ENCODE measurements around the gene DNAJB1.
"Not testable (repeated sequence)": the region's sequence is repeated elsewhere in the genome, so short reads cannot be mapped to it uniquely, and the experiment has no call there.

Gene DNAJB1

DNA sequence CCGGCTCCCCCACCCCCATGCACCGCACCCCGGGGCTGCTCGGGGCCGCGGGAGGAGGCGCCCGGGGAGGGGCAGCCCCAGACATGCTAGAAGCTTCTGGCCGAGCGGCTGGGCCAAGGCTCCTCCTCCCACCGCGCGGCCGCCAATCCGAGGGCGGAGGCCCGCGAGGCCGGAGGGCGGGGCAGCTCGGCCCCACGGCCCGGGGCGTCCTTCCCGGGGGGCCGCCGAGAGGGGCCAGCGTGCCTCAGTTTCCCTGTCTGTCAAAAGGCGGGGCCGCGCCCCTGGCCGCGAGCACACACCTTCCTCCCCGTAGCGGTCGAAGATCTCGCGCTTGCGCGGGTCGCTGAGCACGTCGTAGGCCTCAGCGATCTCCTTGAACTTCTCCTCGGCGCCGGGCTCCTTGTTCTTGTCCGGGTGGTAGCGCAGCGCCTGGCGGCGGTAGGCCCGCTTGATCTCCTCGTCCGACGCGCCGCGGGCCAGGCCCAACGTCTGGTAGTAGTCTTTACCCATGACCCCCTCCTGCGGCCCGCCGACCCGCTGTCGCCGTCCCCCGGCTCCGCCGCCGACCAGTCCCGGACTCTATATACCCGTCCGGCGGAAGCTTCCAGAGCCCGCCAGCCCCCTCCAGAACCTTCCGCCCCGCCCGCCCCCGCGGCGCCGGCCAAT lies at the start of gene DNAJB1:
DNAJB1 (minus strand) TSS at position 558 of the 666 bp plus-strand sequence; CDS start at position 510, 48 bp downstream.
- peak in 1 of 2 experiments; percentile 34 for DNase-seq (ENCODE audit: low read depth in 2 of 2)

DNA sequence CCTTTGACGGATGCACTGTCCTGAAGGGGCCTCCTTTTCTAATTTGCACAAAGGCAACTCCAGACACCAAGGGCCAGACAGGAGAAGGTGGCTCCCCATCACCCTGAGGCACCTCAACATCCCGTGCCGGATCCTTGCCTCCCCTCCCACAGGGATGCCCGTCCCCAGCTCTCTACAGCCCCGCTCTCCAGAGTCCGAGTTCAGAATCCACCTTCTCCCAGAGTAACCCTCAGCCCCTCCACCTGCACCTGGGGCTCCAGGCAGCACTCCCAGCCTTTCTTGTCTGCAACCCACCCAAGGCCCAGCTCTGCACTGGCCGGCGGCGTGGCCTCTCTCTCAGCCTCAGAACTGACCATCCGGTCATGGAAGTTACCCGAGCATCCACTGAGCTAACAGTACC lies 48.9 kb upstream of the DNAJB1 start:
- no peak for DNase-seq (ENCODE audit: low read depth in 2 of 2)

DNA sequence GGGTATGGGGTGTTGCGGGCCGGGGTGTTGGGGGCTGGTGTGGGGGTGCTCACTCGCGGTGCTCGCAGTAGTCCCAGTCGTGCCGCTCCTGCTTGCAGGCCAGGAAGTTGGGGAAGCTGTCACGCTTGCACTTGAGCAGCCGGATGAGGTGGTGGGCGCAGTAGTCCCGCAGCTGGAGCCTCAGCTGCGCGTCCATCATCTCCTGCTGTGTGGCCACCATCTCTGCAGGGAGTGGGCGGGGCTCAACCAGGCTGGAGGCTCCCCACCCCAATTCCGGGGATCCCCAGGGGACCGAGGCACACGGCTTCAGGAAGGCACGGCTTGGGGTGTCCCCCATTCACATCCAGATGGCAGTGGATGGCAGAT lies 48.5 kb upstream of the DNAJB1 start:
- no peak for DNase-seq (ENCODE audit: low read depth in 2 of 2)

DNA sequence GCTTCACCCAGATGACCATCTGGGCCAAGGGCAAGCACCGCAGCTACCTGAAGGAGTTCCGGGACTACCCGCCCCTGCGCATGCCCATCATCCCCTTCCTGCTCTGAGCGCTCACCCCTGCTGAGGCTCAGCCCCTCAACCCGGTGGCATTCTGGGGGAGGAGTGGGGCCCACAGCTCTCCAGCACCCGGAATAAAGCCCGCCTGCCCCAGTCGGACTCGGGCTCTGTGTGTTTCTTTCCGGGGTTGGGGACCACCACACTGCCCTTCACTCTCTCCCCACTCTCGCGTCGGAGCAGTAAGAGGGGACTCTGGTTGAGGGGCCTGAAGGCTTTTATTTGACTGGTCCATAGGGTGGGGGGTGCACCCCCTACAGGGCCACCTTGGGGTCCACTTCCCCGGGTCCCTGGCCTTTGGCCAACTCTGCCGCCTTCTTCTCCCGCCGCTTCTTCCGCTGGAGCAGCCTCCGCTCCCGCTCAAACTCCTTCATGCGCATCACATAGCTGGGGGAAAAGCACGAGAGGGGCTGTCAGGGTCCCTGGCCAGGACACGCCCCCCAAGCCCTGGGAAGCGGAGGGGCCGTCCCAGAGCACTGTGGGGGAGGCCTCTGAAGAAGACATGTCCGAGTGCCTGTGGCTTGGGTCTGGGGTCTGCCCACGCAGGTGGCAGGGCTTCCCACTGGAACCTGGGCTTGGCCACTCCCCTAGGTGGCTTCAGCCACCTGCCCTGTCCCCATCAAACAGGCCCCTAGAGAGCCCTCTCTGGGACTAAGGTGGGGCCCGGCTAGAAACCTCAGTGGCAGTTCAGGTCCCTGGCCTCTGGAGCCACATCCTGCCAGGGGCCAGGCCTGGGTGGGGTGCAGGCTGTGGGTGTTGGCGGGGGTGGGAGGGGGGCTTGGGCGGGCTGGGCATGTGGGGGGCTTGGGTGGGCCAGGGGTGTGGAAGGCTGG lies 47.8 kb upstream of the DNAJB1 start:
- no peak for DNase-seq (ENCODE audit: low read depth in 2 of 2)

DNA sequence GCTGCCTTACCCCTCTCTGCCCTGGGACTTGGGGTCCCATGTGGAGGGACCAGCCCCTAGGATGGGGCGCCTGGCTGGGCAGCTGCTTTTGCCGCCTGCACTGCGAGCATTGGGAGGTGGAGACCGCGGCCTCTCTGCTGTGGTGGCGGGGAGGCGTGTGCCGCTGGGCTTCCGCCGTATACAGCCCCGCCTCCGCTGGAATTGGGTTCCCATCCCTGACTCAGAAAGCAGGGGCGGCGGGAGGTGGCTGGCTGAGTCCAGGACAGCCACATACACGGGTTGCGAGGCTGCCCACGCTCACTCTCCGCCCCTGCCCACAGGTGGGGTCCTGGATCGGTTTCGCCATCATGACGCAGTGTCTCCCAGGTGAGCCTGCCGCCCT lies 47.1 kb upstream of the DNAJB1 start:
- no peak for DNase-seq (ENCODE audit: low read depth in 2 of 2)

DNA sequence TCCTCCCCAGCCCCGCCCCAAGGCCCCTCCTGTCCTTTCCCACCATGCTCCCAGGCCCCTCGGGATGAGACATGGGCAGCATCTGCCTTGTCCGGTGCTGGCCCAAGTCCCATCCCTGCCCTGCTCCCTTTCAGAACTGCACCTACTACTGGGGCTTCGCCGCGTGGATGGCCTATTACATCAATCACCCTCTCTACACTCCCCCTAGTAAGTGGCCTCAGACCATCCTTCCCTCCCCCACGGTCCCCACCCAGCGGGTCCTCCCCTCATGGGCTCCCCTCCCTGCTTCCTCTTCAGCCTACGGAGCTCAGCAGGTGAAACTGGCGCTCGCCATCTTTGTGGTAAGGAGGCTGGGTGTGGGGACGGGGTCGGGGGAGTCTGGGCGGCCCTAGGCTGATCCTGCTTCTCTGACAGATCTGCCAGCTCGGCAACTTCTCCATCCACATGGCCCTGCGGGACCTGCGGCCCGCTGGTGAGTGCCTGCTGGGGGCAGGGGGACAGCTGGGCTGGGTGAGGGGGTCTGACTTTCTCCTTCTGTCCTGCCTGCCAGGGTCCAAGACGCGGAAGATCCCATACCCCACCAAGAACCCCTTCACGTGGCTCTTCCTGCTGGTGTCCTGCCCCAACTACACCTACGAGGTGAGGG lies 46.6 kb upstream of the DNAJB1 start:
- not testable (repeated sequence) for DNase-seq (ENCODE audit: low read depth in 2 of 2)

DNA sequence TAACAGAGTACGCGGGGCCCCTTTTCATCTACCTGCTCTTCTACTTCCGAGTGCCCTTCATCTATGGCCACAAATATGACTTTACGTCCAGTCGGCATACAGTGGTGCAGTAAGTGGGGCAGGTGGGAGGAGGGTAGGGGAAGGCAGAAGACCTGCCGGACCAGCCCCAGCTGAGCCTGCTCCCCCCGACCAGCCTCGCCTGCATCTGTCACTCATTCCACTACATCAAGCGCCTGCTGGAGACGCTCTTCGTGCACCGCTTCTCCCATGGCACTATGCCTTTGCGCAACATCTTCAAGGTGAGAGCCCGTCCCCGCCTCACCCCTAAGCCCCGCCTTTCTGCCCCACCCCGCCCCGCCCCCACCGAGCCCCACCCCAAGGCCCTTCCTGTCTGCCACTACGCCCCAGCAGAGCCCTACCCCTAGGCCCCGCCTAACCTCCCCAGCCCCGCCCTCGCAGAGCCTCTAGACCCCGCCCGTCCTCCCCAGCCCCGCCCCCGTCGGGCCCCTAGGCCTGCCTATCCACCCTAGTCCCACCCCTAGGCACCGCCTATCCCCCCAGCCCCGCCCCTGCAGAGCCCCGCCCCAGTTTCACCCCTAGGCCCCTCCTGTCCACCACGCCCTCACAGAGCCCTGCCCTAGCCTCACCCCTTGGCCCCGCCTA lies 45.9 kb upstream of the DNAJB1 start:
- DNase-seq (ENCODE audit: low read depth in 2 of 2): no peak

DNA sequence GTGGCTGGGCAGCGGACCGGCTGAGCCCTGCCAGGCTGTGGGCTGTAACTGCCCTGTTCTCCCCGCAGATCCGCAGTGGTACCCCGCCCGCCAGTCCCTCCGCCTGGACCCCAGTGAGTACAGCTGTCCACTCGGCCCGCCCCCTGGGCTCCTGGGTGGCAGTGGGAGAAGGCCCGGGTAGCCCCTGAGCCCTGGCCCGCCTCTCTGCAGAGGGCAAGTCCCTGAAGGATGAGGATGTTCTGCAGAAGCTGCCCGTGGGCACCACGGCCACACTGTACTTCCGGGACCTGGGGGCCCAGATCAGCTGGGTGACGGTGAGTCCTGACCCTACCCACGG lies 45.4 kb upstream of the DNAJB1 start:
- no peak for DNase-seq (ENCODE audit: low read depth in 2 of 2)

DNA sequence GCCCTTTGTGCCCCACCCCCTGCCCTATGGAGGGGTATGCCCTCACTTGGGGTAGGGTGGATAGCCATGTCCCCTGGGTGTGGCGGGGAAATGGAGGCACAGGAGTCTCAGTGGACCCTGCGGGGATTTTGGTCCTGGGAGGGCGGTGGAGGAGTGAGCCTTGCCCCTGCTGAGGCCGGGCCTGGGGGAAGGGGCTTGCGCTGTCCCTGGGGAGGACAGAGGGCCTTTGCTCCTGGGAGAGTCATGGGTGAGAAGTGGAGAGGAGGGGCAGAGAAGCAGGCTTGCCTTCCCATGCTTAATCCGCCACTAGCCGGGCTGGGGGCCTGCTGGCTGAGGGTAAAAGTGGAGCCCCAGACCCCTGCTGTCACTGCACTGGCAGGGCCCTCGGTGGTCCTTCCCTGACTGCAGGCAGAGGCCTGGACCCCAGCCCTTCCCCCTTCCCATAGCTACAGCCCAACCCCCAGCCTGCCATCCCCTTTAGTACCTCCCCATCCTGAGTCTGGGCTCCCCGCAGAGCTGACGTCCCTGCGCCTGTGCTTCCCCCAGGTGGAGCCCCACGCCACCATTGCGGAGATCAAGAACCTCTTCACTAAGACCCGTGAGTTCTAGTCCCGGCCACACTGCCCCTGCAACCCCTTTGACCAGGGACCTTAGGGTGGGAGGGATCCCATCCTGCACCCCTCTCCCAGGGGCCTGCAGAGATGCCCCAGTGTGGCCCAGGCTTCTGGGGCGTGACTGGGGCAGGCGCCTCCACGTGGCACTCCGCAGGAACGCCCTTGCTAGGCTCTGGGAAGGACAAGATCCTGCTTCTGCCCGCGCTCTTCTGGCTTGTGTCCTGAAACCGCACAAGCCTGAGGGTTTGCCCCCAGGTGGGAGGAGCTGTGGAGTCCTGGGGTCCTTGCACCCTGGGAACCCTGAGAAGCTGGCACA lies 44.7 kb upstream of the DNAJB1 start:
- DNase-seq (ENCODE audit: low read depth in 2 of 2): no peak

DNA sequence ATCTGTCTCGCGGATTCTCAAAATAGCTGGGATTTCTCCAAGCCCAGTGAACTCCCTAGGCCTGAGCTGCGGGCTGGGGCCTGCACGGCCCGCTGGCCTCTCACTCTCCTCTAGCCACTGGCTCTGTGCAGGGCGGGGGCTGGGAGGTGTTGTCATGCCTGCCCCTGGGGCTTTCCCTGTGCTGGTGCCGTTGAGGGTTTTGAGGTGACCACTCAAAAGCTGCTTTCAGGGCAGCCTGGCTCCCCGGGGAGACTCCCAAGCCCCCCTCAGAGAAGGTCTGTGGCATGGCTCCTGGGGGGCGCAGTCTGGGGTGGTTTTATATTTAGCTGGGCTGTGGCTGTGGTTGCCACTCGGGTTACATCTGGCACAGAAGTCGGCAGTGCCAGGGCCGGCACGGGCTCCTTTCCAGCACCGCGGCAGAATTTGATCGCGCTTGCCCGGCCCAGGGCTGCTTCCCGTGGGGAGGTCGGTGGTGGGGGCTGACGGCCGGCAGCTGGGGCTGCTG lies 43.7 kb upstream of the DNAJB1 start:
- no peak for DNase-seq (ENCODE audit: low read depth in 2 of 2)

DNA sequence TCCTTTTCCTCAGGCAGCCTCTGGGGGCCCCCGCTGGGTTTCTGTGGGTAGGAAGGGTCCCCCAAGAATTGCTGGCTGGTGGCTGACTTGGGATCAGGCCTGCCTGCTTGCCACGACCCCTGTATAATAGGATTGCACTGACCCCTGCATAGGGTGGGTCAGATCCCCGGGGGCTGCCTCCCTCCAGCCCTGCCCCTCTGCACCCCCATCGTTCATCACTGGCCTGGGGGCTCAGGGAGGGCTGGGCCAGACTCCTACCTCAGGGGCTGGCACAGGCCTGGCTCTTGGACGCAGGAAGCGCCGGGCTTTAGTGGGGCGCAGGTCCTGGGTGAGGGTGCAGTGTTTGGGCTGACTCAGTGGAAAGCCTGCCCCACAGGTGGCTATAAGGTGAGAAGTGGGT lies 43.1 kb upstream of the DNAJB1 start:
- no peak for DNase-seq (ENCODE audit: low read depth in 2 of 2)

DNA sequence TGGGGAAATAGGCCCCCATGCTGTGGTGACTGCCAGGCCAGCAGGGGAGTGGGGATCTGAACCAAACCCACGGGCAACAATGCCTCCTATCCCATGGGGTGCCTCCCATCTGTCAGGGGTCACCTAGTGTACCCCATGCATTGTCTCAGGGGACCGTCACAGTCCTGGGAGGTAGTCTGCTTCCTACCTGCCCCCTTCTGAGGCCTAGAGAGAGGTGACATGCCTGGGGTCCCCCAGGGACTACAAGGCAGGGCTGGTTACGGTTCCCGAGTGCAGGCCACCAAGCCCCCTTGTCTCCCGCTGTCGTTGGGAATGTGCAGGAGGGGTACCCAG lies 42.5 kb upstream of the DNAJB1 start:
- DNase-seq (ENCODE audit: low read depth in 2 of 2): no peak

DNA sequence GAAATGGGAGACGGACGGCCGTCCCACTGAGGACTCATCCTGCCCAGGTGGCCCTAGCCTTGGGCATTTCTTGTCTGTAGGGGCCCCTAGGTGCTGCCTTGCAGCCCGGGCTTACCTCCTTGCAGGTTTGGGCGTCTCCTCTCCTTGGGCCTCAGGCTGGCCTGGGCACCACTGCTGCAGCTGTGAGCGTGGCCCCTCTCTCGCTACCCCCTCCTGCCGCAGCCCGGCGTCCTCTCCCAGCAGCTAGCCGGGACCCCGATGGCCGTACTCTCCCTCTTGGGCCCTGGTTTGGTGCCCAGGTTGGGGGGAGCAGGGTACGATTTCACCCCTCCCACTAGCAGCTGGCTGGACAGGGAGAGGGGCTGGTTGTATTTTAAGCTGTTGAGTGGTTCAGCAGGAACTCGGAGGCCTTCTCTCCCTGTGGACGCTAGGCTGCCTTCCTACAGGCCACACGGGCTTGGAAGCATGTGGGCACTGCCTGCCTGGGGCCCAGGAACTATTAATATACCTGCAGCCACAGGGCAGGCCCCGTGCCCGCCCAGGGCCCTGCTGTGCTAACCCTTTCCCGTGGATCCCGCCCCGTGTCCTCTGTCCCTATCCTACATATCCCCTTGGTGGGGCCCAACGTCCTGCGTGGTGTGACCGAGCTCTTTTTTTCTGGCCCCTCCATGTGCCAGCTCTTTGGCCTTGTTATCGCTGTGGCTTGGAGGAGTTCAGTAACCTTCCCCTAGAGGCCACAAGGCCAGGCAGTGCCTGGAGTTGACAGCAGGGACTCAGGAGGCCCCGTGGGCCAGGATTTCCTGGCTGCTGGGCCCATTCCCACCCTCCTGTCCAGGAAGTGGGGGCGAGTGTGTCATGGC lies 41.9 kb upstream of the DNAJB1 start:
- DNase-seq (ENCODE audit: low read depth in 2 of 2): no peak

DNA sequence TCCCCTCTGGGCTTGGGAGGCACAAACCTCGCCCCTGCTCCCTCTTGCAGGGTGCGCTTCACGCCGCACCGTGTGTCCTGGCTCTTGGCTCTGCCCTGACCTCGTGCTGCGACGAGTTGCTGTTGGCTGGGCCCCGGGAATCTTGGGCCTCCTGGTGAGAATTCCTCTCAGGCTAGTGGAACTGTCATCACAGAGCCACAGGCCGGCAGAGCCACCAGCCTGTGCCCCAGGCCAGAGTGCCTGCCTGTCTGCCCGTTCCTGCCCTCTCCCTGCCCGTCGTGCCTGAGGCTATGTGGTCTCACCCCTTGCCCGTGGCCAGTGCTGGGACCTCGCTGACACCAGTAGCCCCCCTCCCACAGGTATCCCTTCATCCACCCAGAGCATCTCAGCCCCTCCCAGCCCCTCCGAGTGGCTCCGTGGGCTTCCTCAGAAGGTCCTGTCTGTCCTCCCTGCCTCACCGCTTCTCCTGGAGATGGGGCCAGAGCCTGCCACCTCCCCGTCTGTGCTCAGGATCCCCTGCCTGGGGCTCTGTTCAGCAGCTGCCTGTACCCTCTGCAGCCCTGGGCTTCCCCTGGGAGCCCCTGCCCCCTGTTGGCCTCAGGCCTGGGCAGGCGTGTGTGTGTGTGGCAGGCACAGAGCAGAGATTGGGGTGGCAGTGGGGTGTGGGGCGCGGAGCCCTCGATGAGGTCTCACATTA lies 40.3 kb upstream of the DNAJB1 start:
- no peak for DNase-seq (ENCODE audit: low read depth in 2 of 2)

DNA sequence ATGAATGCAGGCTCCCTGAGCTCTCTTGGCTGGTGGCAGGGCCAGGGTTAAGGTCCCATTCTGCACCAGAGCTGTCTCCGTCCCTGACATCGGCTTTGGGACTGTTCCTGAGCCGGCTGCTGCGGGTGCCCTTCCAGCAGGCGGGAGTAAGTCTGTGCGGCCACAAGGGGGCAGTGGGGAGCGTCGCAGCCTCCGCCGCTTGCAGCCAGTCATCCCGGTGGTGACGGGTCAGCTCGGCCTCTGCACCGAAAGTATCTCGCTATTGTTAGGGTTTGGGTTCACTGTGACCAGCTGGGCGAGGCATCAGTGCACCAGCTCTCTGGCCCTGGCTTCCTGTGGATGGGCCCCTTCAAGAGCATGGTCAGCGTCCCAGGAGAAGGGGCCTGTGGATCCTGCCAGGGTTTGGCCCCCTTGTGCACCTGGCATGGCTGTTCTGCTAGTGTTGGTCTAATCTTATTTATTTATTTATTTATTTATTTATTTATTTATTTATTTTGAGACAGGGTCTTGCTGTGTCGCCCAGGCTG lies 38.5 kb upstream of the DNAJB1 start:
- DNase-seq (ENCODE audit: low read depth in 2 of 2): no peak

DNA sequence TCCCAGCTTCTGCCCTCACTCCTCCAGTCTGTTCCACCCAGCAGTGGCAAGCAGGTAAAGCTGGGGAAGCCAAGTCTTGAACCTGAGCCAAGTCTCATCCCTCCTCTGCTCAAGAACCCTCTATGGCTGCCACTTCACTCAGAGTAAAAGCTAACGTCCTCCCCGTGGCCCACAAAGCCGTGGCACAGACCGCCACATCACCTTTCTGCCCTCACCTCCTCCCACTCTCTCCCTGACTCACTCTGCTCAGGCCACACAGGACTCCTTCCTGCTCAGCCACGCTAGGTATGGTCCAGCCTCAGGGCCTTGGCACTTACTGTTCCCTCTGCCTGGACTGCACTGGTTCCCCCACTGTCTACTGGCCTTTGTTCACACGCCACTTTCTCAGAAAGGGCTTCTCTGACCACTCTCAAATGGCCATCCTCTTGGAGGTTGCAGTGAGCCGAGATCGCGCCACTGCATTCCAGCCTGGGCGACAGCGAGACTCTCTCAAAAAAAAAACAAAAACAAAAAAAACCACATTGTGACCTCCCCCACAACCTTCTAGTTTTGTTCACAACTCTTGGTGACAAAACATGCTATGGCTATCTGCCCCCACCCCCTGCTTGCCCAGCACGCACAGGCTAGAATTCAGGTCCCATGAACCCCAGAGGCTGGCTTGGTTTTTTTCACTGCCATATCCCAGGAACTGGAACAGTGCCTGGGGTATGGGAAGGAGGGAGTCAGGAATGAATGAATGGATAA lies 37.9 kb upstream of the DNAJB1 start:
- DNase-seq (ENCODE audit: low read depth in 2 of 2): no peak

DNA sequence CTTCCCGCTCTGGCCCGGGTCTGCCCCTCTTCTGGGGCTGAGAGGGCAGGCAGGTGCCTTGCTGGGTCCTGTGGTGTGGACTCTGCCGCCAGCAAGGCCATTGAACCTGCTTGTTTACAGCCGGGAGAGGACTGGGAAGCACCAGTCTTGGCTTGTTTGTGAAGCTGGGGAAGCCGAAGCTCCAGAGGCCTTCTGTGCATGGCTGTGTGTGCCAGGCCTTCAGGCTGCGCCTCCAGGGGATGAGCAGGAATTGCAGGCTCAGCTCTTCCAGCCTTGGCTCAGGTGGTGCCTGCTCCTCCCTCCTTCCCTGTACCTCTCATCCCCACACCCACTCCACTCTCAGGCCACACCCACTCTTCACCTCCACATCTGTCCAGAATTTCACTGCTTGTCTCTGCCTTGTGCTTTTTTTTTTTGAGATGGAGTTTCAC lies 36.2 kb upstream of the DNAJB1 start:
- DNase-seq (ENCODE audit: low read depth in 2 of 2): no peak

DNA sequence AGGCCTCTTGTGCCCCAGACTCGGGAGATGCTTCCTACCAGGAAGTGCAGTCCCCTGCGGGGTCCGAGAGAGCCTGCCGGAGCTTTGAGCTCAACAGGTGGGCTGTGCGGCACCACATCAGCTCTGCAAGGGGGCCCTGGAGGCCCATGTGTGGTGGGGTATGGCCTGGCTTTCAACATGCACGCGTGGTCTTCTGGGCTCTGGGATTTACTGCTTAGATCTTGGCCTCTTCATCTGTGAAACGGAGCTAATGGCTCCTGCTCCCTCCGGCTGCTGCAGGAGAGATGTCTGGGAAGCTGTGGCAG lies 35.7 kb upstream of the DNAJB1 start:
- no peak for DNase-seq (ENCODE audit: low read depth in 2 of 2)
